IPS-NIHi7 (cell line): ENCODE data around the gene GUCA1A.
A peak's percentile ranks its signal among the peaks of the same experiment; 100 is the strongest.
"Not testable (repeated sequence)": the region's sequence is repeated elsewhere in the genome, so short reads cannot be mapped to it uniquely, and the experiment has no call there.

Source experiments
- DNase-seq: peaks from one replicate; pipeline ENCODE4 v3.0.0; 2012; ENCODE audit warnings: mixed read lengths; ENCODE audit errors: extremely low spot score

Gene GUCA1A

DNA sequence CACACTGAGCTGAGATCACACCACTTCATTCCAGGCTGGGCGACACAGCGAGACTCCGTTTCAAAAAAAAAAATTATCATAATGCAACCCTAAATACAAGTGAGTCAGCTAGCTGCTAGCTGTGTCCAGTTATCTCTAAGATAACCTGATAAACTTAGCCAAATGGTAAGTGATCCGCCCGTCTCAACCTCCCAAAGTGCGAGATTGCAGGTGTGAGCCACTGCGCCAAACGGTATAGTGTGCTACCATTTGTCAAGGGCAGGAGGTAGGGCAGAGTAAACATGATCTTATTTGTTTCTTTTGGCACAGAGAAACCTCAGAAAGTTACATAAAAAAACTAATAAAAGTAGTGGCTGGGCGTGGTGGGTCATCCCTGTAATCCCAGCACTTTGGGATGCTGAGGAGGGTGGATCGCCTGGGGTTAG lies 26.0 kb upstream of the GUCA1A start:
- DNase-seq, result no peak

DNA sequence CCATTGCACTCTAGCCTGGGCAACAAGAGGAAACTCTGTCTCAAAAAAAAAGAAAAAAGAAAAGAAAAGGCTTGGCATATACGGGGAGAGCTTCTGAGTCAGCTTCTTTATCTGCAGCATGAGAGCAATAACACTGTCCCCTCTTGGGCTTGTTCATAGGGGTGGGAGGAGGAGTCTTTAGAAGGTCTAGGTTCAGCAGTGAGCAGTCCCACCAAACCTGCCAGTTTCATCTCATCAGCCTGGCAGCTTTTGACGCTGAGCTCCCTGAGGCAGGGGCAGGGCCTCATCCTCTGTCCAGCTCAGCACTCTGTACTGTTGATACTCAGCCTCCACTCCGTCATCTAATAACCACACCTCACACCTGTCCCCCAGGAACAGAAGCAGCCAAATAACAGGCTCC lies 25.1 kb upstream of the GUCA1A start:
- DNase-seq, result no peak

DNA sequence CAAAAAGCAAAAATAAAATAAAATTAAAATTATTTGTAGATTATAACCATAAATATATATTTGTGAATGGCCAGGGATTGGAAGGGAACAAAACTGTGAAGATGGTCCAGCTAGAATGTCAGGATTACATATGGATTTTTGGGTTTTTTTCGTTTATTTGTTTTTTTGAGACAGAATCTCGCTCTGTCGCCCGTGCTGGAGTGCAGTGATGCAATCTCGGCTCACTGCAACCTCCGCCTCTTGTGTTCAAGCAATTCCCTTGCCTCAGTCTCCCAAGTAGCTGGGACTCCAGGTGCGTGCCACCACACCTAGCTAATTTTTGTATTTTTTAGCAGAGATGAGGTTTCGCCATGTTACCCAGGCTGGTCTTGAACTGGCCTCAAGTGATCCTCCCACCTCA lies 22.9 kb upstream of the GUCA1A start:
- no peak for DNase-seq

DNA sequence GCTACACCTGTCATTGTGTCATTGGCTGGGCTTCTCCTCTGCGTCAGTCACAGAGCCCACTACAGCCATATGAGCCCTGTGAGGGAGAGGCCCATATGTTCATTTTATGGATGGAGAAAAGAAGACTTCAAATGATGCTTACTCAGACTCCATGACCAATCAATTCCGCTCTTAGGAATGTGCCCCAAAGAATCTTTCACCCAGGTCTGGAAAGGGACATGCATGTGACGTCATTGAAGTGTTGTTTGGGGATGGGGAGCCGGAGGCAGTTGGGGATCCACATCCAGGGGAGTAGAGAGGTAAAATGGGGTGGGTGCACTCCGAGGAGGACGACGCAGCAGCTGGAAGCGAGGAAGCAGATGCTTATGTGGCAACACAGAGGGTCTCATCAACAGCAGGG lies 21.1 kb upstream of the GUCA1A start:
- DNase-seq, result no peak

DNA sequence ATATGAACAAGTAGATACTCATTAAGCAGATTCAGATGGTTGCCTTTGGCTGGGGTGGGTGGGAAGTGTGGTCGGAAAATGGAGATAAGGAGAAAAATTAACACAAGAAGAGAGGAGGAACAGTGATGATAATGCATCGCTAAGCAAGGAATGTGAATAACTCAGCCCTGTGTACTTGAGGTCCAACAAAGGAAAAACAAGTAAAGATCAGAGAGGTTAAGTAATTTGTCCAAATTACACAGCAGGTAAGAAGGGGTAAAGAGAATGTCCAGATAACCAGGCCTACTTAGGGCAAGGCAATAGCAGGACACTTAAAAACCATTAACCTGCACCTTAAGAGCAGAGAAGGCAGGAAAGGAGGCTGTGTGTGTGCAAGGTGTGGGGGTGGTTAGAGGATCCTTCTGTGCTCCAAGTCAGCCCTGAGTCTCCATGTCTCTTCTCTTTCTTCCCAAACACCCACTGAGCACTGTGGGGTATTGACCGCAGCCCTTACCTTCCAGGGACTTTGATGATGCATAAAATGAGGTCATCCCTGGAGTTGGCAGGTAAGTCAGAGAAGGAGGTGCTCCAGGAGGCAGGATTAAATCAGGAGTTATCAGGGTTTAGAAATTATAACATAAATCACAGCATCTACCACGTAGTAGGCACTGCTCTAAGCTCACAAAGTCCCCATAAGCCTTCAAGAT lies 20.5 kb upstream of the GUCA1A start:
- not testable (repeated sequence) for DNase-seq

DNA sequence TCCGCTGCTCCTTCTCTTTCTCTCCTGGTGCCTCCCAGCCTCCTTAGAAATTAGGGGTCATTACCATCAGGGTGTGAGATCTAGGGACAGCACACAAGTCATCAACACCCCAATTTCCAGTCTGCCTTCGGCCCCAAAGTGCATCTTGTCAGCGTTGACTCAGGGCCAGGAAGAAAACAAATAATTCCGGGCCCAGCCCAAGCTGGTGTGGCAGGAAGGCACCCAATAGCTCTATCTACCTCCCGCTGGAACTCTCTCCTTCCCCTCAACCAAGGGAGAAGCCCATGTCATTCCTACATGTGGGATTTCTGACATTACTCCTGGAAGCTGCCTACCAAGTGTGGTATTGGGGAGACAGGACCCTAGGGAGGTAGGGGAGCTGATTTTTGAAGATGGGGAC lies 19.2 kb upstream of the GUCA1A start:
- no peak for DNase-seq

DNA sequence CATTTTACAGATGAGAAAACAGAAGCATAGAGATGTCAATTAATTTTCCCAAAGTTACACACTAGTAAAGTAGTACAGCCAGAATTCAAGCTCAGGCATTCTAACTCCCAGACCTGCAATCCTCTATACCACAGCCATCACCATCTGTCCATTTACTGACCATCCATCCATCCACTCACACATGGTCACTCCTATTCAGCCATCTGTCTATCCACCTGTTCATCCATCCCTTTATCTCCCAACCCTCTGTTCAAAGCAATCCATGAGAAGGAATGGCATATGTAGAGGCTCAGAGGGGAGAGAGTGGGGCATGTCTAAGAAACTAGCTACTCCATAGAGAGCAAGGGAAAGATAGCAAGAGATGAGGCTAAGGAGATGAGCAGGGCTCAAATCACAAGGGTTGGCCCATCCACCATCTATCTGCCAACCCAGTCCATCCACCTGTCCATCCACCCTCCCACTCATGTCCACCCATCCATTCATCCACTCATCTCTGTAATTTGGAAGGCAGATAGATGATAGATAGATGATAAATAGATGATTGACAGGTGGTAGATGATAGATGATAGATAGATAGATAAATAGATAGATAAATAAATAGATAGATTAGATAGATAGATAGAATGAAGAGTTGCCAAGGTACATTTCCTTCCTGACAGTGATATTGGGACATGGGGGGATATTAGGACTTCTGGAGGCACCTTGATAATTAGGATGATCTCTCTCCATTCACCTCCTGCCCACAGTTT lies 18.5 kb upstream of the GUCA1A start:
- no peak for DNase-seq

DNA sequence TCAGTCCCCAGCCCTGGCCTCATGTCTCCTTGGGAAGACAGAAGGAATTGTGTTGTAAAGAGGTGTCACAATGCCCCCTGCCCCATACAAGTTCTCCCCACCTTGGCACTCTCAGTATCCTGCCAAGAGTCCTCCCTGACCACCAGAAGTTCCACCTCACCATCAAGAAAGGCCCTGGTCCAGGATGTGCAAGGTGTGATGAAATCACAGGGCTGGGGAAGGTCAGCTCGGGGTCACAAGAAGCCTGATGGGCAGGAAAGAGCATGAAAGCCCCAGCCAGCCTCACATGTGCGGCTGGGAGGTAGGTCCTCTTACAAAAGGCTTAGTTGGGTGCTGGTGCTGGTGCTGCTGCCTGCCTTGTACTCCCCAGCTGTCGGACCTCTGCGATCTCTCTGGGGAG lies 17.9 kb upstream of the GUCA1A start:
- DNase-seq, result no peak

DNA sequence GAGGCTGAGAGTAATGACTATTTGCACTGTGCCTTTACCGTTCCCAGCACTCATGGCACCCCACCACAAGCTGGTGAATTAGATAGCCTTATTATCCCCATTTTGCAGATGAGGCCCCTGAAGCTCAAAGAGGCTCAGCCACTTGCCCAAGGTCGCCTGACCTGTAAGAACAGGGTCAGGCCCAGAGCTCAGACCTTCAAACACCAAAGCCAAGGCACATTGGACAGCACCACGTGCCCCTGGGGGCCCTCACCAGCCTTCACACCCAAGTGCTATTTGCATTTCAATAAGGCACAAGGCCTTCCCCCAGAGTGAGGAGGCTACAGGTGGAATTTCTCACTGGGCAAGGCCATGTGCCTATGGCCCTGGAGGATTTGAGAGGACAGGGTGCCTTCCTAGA lies 16.5 kb upstream of the GUCA1A start:
- DNase-seq, result no peak

DNA sequence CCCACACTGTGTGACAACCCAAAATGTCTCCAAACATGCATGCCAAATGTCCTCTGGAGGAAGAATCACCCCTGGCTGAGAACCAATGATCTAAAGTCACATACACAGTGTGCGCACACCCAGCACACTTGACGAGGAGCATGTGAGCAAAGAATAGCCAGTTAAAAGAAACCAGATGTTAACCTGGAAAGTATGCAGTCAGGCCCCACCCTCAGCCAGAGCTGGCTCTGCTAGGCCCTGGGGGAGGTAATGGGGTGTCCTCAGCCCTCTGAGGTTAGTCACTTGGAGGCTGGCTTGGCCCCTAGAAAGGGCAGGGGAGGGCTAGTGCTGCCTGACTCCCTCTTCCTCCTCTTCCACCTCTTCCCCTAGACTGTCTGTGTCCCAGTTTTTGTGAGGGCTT lies 15.2 kb upstream of the GUCA1A start:
- no peak for DNase-seq

DNA sequence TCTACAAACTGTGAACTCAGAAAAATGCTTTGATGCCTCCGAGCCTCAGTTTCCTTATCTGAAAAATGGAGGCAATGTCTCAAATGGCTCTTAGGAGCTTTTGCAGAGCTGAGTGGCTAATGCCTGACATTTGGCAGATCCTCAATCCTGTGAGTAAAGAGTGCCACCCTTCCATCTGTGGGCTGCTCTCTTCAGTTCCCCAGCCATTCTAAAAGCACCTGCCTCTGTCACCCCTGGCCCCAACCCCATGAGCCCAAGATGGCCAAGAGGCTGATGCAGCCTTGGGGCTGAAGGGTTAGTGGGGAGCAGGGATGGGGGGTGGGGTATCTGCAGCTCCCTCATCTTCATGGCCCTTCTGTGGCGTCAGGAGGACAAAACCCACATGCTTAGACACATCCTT lies 14.5 kb upstream of the GUCA1A start:
- DNase-seq, result no peak

DNA sequence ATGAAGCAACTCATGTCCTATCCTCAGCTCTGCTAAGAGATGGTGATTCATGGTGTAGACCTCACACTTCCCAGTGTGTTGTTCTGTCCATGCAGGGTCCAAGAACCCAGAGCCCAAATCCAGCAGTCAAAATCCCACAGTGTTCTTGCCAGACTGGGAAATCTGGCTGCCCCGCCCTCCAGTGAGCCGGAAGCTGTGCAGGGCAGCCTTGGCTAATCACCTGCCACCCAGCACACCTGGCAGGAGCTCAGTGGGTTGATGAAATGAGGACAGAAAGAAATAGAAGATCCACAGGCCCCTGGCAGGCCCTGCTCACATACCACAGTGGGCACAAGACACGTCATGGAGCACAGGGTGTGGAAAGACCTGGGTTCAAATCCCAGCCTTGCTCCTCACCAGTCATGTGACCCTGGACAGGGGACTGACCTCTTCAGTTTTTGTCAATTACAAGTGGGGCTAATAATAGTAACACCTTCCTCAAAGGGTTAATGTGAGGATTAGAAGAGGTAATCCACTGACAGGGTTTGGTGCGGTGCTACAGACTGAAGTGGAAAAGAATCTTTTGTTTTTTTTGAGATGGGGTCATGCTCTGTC lies 13.6 kb upstream of the GUCA1A start:
- no peak for DNase-seq

DNA sequence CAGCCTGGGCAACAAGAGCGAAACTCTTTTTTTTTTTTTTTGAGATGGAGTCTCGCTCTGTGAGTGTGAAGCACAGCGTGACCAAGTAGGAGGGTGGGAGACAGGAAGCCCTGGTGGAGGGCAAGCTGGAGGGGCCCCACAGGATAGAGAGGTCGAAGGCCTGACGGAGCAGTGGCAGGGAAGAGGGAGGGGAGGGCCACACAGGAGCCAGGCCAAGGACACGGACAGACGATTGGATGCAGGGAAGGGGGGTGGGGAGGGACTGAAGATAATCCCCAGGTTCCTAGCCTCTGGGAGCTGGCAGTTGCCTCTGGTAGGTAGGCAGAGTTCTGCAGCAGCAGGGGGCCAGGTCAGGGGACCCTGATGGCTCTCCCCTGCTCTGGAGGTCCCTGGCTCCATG lies 10.8 kb upstream of the GUCA1A start:
- DNase-seq, result peak; percentile 54

DNA sequence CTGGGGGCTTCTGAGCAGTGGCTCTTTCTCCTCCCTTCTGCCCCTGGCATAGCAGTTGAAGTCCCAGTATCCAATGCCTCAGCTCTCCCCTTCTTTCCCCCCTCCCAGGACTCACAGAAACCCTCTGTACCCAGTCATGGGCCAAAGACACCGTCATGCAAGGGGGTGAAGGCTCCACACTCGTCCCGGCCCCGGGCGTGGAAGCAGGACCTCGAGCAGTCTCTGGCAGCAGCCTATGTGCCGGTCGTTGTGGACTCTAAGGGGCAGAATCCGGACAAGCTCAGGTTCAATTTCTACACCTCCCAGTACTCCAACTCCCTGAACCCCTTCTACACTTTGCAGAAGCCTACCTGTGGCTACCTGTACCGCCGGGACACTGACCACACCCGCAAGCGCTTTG lies 10.4 kb upstream of the GUCA1A start:
- no peak for DNase-seq

DNA sequence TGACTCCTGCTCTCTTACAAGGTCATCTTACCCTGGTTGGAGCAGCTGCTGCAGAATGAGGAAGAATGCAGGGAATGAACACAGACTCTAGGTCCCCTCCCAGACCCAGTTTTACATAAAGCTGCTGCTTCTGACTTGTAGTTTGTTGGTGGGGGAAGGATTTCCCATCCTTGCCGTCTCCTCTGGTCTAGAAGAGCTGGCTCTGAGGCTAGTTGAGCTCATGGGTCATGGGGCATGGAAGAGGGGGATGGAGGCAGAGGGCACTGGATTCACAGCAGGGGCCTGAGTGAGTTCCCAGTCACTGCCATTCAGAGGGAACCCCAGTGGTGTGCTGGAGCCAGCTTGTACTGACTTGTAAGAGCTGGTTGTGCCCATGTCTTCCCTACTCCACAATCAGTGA lies 9.2 kb upstream of the GUCA1A start:
- peak; percentile 22 for DNase-seq

DNA sequence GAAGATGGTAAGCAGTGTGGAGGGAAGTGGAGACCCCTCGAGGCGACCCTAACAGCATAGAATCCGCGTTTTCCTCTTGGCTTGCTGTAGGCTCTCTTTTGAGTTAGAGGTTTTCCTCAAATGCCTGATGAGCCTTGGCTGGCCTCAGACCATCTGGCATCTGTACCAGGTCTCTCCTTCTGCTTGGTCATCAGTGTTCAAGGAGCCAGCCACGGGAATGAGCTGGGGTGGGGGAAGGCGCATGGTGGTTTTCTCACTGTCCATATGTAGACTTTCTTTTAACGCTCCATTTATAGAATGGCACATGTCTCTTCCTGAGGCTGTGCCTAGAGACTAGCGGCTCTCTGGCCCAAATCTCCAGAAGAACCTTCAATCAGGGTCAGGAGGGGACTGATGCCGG lies 8.1 kb upstream of the GUCA1A start:
- DNase-seq, result no peak

DNA sequence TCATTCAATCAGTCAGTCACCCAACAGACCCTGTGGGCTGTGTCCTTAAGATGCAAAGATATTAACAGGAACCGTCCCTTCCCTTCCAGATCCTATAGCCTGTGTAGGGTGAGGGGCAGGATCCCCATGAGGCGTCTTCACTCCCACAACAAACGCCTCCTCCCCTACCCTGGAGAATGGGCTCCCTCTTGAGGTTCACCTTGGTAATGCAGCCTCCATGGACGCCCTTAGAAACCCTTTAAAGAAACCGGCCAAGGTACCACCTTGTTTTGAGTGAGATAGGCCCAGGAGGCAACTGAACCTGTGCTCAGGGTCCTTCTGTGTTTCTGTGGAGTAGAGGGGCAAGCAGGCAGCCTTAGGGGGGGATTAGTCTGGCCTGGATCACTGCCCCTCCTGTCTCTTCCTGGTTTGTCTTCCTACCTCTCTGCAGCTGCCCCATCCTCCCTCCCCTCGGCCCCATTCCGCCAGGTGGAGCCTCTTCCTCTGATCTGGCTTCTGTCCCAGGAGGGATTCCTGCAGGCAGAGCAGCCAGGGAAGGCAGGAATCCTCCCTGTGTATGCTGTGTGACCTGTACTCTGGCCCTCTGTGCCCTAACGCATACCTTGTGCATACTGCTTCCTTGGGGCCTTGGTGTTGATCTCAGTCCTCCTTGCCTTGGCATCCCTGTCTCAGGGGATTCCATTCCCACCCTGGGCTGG lies 6.6 kb upstream of the GUCA1A start:
- DNase-seq, result peak; percentile 92

DNA sequence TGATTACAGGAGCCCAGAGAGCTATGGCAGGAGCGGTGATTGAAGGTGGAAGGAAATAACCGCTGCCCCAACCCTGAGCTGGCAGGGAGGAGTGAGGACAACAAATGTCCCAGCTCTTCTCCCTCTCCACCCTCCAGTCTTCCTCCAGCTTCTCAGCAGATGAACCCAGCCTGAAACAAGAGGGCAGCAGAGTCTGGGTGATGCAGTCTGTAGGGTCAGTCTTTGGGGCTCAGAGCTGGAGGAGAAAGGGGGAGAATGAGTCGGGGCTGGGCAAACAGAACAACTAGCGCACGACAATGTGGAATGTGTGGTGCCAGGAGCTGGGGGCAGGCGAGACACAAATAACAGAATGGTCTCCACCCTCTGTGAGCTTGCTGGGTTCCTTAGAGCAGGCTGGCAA lies 4.5 kb upstream of the GUCA1A start:
- DNase-seq, result no peak

DNA sequence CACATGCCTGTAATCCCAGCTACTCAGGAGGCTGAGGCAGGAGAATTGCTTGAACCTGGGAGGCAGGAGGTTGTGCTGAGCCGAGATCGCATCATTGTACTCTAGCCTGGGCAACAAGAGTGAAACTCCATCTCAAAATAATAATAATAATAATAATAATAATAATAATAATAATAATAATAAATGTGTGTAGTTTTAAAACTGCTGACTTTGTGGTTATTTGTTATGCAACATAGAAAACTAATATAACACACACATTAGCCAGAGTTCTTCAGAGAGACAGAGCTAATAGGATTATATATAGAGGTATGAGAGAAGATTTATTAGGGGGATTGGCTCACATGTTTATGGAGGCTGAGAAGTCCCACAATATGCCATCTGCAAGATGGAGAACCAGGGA lies 3.4 kb upstream of the GUCA1A start:
- not testable (repeated sequence) for DNase-seq

DNA sequence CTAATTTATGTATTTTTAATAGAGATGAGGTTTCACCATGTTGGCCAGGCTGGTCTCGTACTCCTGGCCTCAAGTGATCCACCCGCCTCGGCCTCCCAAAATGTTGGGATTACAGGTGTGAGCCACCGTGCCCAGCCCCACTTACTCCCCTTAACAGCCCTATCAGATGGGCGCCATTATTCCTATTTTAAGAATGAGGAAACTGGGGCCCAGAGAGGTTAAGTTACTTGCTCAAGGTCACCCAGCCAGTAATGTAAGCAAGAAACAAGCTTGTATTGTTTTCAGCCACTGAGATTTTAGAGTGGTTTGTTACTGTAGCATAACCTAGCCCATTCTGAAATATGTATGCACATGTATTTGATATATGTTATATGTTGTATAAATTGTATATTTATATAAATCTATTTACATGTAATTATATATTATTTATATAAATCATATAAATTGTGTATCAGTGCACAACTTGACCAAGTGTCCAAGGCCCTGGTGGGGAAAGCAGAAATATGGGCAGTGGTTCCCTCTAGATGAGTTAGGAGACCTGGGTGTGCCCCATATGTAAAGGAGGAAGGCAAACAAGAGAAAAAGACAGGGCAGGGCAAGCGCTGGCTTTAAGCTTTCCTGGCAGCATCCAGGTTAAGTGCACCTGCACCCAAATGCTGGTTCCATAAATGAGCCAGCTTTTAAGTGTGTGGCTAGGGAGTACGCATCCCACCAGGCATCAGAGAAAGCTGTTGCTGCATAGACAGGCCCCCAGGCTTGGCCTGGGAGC lies 1.2 kb upstream of the GUCA1A start:
- no peak for DNase-seq

DNA sequence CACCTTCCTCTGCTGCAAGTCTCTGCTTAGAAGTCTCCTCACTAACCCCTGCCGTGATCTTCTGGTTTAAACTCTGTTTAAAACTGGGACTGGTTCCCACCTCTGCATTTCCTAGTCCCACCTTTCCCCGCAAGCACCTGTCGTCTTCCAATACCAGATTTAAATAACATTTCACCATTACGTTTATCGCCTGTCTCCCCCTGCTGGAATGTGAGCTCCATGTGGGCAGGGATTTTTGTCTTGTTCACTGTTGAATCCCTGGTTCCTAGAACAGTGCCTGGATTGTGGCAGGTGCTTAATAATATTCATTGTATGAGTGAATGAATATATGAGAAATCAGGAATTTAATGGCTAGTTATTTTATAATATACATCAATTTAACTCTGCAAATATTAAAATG lies 2.7 kb downstream of the GUCA1A start:
- no peak for DNase-seq

DNA sequence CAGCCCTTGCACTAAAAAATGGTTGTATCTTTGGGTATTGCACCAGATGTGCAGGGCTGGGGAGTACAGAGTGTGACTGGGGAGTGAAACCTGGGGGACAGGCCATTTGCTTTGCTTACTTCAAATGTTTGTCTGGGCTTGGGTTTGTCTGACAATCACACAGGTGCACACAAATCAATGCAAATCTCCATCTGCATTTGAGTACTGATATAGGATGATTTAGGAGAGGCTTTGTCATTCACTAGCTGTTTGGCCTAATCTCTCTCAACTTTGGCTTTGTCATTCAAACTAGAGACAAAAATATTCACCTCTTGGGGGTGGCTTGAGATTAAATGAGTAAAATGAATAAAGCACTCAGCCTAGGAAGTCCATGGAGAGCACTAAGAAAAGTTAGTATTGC lies 3.8 kb downstream of the GUCA1A start:
- no peak for DNase-seq
